ENCODE data around the gene IRAK4.

Gene IRAK4

DNA sequence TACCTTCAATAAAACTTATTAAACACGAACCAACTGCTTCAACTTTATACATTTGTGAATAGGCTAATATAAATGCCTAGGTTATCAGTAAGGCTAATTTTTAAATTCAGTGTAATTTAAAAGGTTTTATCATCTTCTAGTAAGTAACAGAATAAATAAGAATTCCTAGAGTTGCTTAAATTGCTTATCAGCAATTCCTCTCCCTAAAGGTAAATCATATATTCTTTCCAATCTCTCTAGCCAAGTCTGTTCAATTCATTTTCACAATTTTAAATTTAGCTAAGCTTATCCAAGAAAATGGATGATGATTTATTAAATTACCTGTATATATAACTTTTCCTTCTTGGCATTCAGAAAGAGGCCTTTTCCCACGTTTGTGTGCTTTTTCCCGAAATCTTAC, 4.7 kb upstream of the IRAK4 start:
- Mint-ChIP-seq H3K4me3 (no peak overlapping the region), H3K9me3 (peaks cover 7% of the 10 kb centered on the region), H3K4me1 (peaks cover 61% of the 10 kb centered on the region), H3K36me3 (peaks cover 36% of the 10 kb centered on the region), H3K27me3 (no peaks in the 10 kb centered on the region), H3K27ac (no peak overlapping the region)

DNA sequence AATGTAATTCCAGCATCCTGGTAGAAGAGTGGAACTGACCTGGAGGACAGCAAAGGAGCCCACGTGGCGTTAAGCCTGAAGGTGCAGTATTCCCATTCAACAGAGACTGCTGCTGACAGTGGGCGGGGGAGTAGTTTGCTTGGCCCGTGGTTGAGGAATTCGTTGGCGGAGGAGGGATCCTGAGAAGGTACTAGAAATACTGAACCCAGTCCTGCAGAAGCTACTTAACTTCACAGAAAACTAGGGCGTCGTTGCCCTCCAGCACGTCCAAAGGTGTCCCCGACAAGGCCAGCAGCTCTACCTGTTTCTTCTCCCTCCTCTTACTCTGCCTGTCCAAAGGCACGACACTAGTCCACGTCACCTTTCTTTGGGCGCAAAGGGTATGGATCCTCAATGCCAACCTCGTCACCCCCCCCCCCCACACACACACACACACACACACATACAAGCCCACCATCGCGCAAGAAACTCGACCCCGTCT, 464 bp upstream of the IRAK4 start:
- peaks cover 7% of the 10 kb centered on the region for H3K9me3 Mint-ChIP-seq
- H3K27me3 Mint-ChIP-seq = no peaks in the 10 kb centered on the region
- peak overlapping the region; percentile 98 for H3K27ac Mint-ChIP-seq
- peak overlapping the region; percentile 83 for H3K4me3 Mint-ChIP-seq
- peaks cover 86% of the 10 kb centered on the region for H3K4me1 Mint-ChIP-seq
- H3K36me3 Mint-ChIP-seq = peaks cover 25% of the 10 kb centered on the region

DNA sequence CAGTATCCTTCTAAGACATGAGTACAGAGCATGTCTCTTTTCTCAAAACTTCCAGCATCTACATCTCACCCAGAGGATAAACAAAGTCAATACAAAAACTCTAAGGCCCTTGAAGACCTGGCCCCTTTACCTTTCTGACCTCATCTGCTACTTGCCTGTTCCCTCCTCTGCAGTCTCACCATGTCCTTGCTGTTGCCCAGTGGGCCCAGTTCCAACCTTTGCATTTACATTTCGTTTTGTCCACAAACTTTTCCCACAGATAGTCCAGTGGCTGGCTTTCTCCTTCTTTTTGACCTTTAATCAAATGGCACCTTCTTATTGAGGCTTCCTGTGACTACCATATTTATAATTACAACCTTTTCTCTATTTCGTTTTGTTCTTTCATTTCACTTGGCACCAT, 1.6 kb downstream of the IRAK4 start:
- Mint-ChIP-seq H3K27me3 (no peaks in the 10 kb centered on the region), H3K36me3 (peaks cover 14% of the 10 kb centered on the region), H3K4me1 (peaks cover 72% of the 10 kb centered on the region), H3K9me3 (no peaks in the 10 kb centered on the region), H3K4me3 (peak overlapping the region; percentile 83), H3K27ac (peak overlapping the region; percentile 61)

DNA sequence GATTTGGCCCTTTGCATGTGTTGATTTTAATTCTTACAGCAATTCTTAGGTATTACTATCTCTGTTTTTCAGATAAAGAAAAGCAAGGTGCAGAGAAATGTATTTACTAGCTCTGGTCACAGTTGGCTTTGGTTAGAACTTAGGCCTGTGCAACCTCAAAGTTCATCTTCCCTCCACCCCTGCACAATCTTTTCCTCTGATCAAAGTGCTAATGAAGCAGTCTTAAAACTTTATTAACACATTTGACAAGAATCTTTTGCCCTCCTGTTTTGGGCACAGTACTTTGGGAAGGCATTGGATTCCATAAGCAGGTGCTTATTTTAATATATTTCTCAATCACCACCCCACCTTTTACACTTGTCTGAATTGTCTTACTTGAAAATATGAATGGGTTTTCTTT, 2.7 kb downstream of the IRAK4 start:
- Mint-ChIP-seq H3K4me1 (peaks cover 61% of the 10 kb centered on the region), H3K9me3 (no peaks in the 10 kb centered on the region), H3K27me3 (no peaks in the 10 kb centered on the region), H3K4me3 (peak overlapping the region; percentile 77), H3K27ac (no peak overlapping the region), H3K36me3 (peaks cover 11% of the 10 kb centered on the region)

DNA sequence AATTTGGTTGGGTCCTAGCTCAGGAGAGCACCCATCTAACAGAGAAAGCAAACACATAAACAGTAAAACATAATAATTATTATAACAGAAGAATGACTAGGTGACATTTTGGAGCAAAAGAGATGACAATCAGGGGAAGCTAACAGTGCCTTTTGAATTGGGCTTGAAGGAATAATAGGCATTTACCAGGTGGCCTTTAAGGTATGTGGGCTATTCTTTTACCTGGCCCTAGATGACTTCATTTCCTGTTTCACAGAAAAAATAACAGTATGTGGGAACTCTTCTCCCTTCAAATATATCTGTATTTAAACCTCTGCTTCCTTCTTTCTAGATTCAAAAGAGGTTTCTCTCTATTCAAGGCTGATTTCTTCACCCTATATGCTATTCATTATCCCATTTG, 3.8 kb downstream of the IRAK4 start:
- Mint-ChIP-seq H3K4me3 (peak overlapping the region; percentile 51), H3K36me3 (peaks cover 9% of the 10 kb centered on the region), H3K4me1 (peaks cover 52% of the 10 kb centered on the region), H3K27me3 (no peaks in the 10 kb centered on the region), H3K27ac (peak overlapping the region; percentile 14), H3K9me3 (no peaks in the 10 kb centered on the region)

DNA sequence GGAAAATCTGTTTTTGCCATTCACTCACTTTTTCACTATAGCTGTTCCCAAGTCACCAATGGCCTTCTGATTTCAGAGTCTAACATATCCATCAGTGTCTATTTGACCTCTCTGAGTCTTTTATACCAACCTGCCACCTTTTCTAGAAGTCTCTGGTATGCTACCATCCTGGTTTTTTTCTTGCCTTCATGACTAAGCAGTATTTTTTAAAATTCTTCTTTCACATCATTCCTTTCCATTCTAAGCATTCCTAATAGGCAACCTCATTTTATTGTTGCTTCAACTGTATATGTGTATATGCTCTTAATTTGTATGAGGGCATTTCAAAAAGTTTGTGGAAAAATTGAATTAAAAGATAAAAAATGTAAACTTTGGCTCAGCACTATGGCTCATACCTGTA, 5.0 kb downstream of the IRAK4 start:
- Mint-ChIP-seq H3K4me3 (peak overlapping the region; percentile 46), H3K9me3 (no peaks in the 10 kb centered on the region), H3K27me3 (no peaks in the 10 kb centered on the region), H3K4me1 (peaks cover 43% of the 10 kb centered on the region), H3K36me3 (peaks cover 9% of the 10 kb centered on the region), H3K27ac (peak overlapping the region; percentile 78)

DNA sequence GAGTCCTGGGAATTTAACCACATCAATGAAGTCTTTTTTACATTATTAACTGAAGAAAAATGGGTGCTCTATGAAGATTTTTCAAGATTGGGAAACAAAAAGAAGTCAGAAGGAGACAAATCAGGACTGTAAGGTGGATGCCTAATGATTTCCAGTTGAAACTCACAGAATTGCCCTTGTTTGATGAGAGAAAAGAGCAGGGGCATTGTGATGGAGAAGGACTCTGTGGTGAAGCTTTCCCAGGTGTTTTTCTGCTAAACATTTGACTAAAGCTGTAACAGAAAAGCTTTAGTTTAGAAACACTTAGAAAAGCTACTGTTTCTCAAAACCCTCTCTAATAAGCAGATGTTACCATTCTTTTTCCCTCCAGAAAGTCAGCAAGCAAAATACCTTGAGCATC, 5.8 kb downstream of the IRAK4 start:
- Mint-ChIP-seq H3K36me3 (peaks cover 10% of the 10 kb centered on the region), H3K9me3 (no peaks in the 10 kb centered on the region), H3K27ac (no peak overlapping the region), H3K4me3 (no peak overlapping the region), H3K27me3 (no peaks in the 10 kb centered on the region), H3K4me1 (peaks cover 39% of the 10 kb centered on the region)

DNA sequence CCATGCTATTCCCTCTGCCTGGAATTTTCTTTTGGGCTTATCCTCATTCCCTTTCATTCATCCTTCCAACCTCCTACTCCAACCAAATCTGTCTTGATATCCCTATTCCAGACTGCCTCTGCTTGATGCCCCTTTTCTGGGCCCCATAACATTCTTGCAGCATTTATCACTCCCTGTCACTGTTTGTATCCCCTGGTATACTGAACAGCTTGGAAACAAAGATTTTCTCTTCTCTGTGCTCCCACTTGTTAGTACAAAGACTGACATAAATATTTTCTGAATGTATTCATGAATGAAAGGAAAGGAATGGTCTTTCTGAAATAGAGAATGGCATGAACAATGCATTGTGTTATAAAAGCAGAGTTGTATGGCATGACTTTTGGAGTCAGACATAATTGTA, 7.5 kb downstream of the IRAK4 start:
- no peaks in the 10 kb centered on the region for H3K9me3 Mint-ChIP-seq
- peaks cover 35% of the 10 kb centered on the region for H3K4me1 Mint-ChIP-seq
- no peak overlapping the region for H3K27ac Mint-ChIP-seq
- H3K36me3 Mint-ChIP-seq = peaks cover 16% of the 10 kb centered on the region
- H3K27me3 Mint-ChIP-seq = no peaks in the 10 kb centered on the region
- H3K4me3 Mint-ChIP-seq = no peak overlapping the region

DNA sequence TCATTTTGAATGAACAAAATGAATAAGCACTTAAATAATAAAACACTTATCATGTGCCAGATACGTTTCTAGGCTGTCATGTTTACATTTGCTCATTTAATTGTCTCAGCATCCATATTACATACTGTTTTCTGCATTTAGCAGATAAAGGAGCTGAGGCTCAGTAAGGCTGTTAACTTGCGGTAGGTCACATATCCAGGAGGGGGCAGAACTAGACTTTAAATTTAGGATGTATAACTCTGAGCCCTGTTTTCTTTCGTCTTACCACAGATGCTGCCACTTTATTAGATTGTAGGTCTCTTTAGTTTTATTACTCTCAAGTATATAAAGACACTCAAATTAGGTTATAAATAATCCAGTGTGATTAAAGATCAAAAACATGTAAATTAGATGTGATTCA, 17.7 kb downstream of the IRAK4 start:
- no peak overlapping the region for H3K27ac Mint-ChIP-seq
- peaks cover 6% of the 10 kb centered on the region for H3K4me1 Mint-ChIP-seq
- peaks cover 9% of the 10 kb centered on the region for H3K36me3 Mint-ChIP-seq
- no peaks in the 10 kb centered on the region for H3K9me3 Mint-ChIP-seq
- no peaks in the 10 kb centered on the region for H3K27me3 Mint-ChIP-seq
- no peak overlapping the region for H3K4me3 Mint-ChIP-seq

DNA sequence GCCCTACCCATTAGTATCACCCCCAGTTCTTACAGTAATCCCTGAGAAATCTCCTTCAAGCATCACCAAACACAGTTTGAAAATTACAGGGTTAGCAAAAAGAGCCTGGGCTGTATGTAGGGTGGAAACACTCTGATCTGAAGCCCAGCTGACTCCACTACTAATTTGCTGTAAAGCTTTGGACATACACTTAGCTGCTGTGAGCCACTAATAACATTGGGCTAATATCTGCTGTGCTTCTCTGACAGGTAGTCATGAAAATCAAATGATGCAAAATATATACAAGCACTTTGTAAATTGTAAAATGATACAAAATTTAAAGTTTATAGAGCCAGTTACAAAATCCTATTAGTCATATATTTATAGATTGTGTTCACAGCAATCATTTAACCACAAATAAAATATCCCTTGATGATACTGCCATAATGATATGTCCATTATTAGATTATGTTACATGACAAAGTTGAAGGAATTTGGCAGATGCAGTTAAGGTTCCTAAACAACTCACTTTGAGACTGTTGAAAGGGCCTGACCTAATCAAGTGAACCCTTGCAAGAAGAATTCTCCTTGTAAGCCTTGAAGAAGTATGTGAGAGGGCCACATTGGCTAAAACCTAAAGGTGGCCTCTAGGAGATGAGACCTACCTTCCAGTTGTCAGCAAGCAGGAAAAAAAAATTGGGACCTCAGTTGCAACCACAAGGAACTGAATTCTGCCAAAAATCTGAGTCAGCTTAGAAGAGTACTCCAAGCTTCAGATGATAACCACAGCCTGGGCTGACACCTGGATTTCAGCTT, 28.3 kb downstream of the IRAK4 start:
- Mint-ChIP-seq H3K27ac (no peak overlapping the region), H3K27me3 (no peaks in the 10 kb centered on the region), H3K36me3 (peaks cover 5% of the 10 kb centered on the region), H3K4me1 (no peaks in the 10 kb centered on the region), H3K4me3 (no peak overlapping the region), H3K9me3 (no peaks in the 10 kb centered on the region)

DNA sequence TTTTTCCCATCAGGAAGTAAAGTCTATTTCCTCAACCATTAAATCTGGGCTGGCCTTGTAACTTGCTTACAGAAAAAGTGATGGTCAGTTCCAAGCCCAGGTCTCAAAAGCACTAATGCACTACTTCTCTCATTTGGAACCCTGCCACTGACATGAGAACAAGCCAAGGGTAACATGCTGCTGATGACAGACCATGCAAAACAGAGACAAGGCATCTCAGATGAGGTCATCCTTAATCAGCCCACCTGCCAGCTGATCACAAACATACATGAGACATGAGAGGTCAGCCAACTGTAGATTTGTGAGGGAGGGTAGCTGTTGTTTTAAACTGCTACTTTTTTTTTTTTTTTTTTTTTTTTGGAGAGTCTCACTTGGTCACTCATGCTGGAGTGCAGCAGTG, 31.2 kb downstream of the IRAK4 start:
- no peaks in the 10 kb centered on the region for H3K9me3 Mint-ChIP-seq
- no peaks in the 10 kb centered on the region for H3K36me3 Mint-ChIP-seq
- no peak overlapping the region for H3K27ac Mint-ChIP-seq
- H3K4me3 Mint-ChIP-seq = no peak overlapping the region
- H3K27me3 Mint-ChIP-seq = no peaks in the 10 kb centered on the region
- no peaks in the 10 kb centered on the region for H3K4me1 Mint-ChIP-seq

DNA sequence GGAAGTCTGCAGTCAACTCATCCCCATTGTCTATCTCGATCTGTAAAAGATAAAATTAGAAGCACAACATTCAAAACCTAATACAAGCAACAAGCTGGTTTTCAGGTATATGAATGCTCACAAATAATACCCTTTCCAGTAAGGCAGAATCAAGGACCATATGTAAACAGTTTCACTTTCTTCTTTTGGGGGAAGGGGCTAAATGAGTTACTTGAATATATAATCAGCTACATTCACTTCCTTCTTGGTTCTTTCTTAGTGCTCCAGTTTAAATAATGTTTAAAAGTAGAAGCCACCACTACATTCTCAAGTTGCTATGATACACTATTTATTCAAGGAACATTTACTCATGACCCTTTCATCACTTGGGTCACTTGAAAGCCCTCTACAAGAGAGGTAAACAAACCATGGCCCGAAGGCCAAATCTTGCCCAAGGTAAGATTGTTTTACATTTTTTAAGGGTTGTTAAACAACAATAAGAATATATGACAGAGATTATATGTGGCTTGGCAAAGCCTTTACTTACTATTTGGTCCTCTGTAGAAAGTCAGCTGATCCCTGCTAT, 37.0 kb downstream of the IRAK4 start:
- Mint-ChIP-seq H3K27ac (no peak overlapping the region), H3K36me3 (peaks cover 8% of the 10 kb centered on the region), H3K4me3 (no peak overlapping the region), H3K4me1 (peaks cover 4% of the 10 kb centered on the region), H3K9me3 (no peaks in the 10 kb centered on the region), H3K27me3 (no peaks in the 10 kb centered on the region)

DNA sequence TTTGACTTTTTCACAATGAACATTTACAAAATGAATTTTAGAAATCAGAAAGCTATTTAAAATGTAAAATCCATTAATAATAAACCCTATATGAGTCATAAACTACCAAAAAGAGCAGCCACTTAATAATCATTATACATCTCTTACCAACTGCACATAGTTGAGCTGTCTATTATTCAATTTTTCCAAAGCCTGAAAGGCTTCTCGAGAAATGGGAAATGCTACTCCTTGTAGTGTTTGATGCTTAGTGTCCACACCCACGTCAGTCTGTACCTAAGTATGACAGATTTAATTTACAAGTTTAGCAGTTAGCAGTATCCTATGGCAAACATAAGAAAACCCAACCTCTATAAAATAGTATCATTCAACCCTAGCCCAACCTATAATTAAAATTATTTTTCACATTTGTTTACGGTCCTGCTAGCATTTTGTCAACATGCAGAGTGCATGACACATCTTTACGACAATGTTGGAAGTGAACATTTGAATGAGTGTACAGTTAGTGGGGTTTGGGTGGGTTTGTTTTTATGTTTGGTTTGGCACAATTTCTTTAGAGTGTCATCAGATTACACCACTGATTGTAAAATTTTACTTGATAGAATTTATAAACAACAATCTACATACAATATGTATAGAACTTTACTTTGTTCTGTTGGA, 38.9 kb downstream of the IRAK4 start:
- peaks cover 8% of the 10 kb centered on the region for H3K36me3 Mint-ChIP-seq
- no peak overlapping the region for H3K4me3 Mint-ChIP-seq
- no peak overlapping the region for H3K27ac Mint-ChIP-seq
- H3K9me3 Mint-ChIP-seq = no peaks in the 10 kb centered on the region
- H3K4me1 Mint-ChIP-seq = peaks cover 9% of the 10 kb centered on the region
- no peaks in the 10 kb centered on the region for H3K27me3 Mint-ChIP-seq

DNA sequence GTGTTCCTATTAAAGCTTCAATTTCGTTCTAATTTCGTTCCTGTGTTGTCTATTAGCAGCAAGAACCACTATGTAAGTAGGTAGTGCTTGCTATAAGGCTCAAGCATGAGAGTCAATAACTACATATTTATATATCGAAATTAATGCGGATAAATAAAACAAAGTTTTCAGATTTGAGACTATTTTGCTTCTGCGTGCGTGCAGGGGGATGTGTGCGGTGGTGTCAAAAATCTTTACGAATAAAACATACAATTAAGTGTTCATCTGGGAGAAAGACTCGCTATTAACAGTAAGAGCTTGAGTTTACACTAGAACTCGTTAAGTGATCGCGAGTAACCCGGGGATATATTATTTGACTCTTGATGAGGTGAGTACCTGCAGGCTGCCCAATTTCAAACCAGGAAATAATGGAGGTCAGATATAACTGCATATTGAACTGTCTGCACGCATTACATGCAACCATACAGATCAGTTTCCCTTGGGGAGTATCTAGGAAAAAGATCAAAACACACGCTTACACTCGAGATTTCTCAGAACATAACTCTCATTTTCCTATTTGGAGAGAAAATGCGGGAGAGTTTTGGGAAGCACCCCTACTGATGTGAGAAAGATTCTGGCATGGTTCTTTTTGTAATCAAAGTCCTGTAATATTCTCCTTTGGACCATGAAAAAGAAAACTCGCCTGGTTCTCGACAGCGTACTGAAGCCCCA, 46.6 kb downstream of the IRAK4 start:
- Mint-ChIP-seq H3K27me3 (no peaks in the 10 kb centered on the region), H3K27ac (peak overlapping the region; percentile 93), H3K36me3 (peaks cover 5% of the 10 kb centered on the region), H3K9me3 (no peaks in the 10 kb centered on the region), H3K4me3 (peak overlapping the region; percentile 95), H3K4me1 (peaks cover 57% of the 10 kb centered on the region)

DNA sequence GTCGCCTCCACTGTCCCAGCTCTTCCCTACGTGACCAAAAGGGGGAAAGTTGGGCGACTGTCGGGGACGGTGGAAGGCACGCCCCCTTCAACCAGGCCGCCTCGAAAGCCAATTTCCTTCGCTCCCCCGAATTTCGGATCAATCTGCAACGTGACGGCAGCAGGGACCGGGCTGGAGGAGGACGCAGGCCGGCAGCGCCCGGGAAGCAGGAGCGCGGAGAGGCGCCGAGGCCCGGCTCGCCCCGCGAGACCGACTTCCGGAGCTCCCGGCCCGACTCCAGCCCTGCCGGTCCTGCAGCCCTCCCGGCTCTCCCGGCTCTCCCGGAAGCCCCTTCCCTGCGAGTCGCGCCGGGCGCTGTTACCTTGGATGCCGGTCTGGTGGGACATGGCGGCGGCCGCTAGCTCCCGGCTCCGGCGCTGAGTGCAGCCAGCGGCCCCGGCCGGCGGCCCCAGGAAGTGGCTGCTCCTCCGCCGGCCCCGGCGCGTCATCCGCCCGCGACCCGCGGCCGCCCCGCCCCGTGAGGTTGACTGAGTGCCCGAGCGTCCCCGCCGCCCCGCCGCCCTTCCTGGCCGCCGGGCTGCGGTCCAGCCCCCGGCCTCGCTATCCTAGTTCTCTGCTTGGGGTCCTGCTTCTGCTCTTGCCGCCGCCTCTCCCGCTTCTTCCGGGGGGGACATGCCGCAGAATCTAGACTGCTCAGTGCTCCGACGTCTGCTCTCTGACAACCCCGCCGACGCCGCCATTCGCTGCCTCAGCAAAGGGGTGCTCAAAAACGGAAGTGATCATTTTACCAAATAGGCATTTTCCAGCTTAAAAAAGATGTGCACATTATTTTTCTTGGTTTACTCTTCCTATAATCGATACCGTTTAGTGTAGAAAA, 47.3 kb downstream of the IRAK4 start, which contains the start of gene TWF1:
Gene TWF1, minus strand, starts transcription at position 458 of the 877 bp plus-strand sequence. Its CDS starts 72 bp downstream, at position 386.
- H3K27ac Mint-ChIP-seq = peak within 1 kb of the TSS; percentile 100
- no peaks in the 10 kb centered on the region for H3K9me3 Mint-ChIP-seq
- H3K36me3 Mint-ChIP-seq = peaks cover 4% of the 10 kb centered on the region
- no peaks in the 10 kb centered on the region for H3K27me3 Mint-ChIP-seq
- H3K4me3 Mint-ChIP-seq = peak within 1 kb of the TSS; percentile 95
- H3K4me1 Mint-ChIP-seq = peaks cover 65% of the 10 kb centered on the region
